ENCODE results near the gene CAPN15. TPM values are rescaled to one million over a fixed set of nuclear protein-coding genes. Genes with fewer than 3 reads are reported as not detected.

The CAPN15 gene
- total and polyA plus RNA-seq, 9 of the 15 experiments (the other 6 are each of a cell fraction or from before 2014, with no cell fraction given) = 0.62 to 111 (median 14.2) TPM

DNA sequence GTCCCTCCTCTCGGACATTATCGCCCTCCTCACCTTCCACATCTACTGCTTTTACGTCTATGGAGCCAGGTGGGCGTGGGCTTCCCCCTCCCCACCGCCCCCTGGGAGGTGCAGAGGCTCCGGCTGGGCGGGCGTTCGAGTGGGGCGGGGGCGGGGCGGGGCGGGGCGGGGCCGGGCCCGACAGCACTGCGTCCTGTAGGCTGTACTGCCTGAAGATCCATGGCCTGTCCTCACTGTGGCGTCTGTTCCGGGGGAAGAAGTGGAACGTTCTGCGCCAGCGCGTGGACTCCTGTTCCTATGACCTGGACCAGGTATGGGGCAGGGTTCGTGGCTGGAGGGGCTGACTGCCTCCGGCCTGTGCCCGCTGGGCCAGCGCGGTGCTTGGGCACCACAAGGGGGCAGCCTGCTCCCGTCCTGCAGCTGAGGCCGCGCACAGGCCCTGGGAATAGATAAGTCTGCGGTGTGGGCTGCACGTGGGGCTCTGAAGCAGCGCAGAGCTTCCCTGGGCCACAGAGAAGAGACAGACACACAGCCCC, 51.4 kb downstream of the CAPN15 start (continued):
- TF ChIP-seq CLOCK (CRISPR knock-in tag; IDR thresholded peaks at IDR 0.05; ENCODE audit: borderline replicate concordance) (no peak), ZNF512 (tag; IDR thresholded peaks at IDR 0.05) (no peak), CREBBP (IDR thresholded peaks at IDR 0.05; ENCODE audit: low read depth, low read length) (no peak), RBM15 (IDR thresholded peaks at IDR 0.05; ENCODE audit: insufficient read depth, low read length) (no peak), NRF1 (conservative IDR thresholded peaks at IDR 0.05 in 1 of 2, IDR thresholded peaks at IDR 0.05 in 1 of 2) (peak; percentile 33 to 52; a peak in 3 of 4 replicates), MTA2 (IDR thresholded peaks at IDR 0.05; ENCODE audit: low read depth) (0 out of 2 replicates have a peak, but pooled peaks have one; percentile 22), ZNF316 (IDR thresholded peaks at IDR 0.05) (peak; percentile 90), MIER1 (IDR thresholded peaks at IDR 0.05; ENCODE audit: low read depth) (no peak), MITF (IDR thresholded peaks at IDR 0.05) (peak; percentile 57), ZKSCAN3 (CRISPR knock-in tag; IDR thresholded peaks at IDR 0.05) (no peak), ZNF239 (CRISPR knock-in tag; IDR thresholded peaks at IDR 0.05) (peak; percentile 17; the same call in 1 of the 2 replicates), PHF8 (IDR thresholded peaks at IDR 0.05; ENCODE audit: borderline replicate concordance, low read length) (no peak; the same call in 1 of the 2 replicates), CEBPZ (IDR thresholded peaks at IDR 0.05; ENCODE audit: borderline replicate concordance, low read depth, low read length) (no peak), SNRNP70 (optimal IDR thresholded peaks at IDR 0.05; ENCODE audit: low read depth, low read length) (no peak), ZNF184 (CRISPR knock-in tag; IDR thresholded peaks at IDR 0.05) (no peak)
- TF ChIP-seq, protein P1, sequence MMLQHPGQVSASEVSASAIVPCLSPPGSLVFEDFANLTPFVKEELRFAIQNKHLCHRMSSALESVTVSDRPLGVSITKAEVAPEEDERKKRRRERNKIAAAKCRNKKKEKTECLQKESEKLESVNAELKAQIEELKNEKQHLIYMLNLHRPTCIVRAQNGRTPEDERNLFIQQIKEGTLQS (IDR thresholded peaks at IDR 0.05) = no peak
- TF ChIP-seq, protein P1 (CRISPR knock-in tag; conservative IDR thresholded peaks at IDR 0.05) = no peak
- TF ChIP-seq, protein P2, sequence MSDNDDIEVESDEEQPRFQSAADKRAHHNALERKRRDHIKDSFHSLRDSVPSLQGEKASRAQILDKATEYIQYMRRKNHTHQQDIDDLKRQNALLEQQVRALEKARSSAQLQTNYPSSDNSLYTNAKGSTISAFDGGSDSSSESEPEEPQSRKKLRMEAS (CRISPR knock-in tag; IDR thresholded peaks at IDR 0.05) = peak; percentile 99

Measured in K562 (cell line).